Osteocyte (in vitro differentiated cells): Measurements from ENCODE around the gene FHL1. TPM values are rescaled to one million over a fixed set of nuclear protein-coding genes. Genes with fewer than 3 reads are reported as not detected.

Source experiments
- DNase-seq: peaks from one replicate; pipeline ENCODE4 v3.0.0; 2021; ENCODE audit warnings: mixed read lengths; ENCODE audit not compliant: unreplicated experiment; ENCODE audit errors: extremely low spot score
- H3K27ac Mint-ChIP-seq: one replicate; pipeline ENCODE4 v1.8.0; 2021; ENCODE audit warnings: mild to moderate bottlenecking, mixed read lengths; ENCODE audit not compliant: unreplicated experiment
- H3K27me3 Mint-ChIP-seq: one replicate; pipeline ENCODE4 v1.8.0; 2021; ENCODE audit warnings: mixed read lengths; ENCODE audit not compliant: unreplicated experiment
- H3K36me3 Mint-ChIP-seq: one replicate; pipeline ENCODE4 v1.8.0; 2021; ENCODE audit warnings: mixed read lengths; ENCODE audit not compliant: unreplicated experiment
- H3K4me1 Mint-ChIP-seq: one replicate; pipeline ENCODE4 v1.8.0; 2021; ENCODE audit warnings: mixed read lengths; ENCODE audit not compliant: unreplicated experiment
- H3K4me3 Mint-ChIP-seq: one replicate; pipeline ENCODE4 v1.8.0; 2021; ENCODE audit warnings: mild to moderate bottlenecking, moderate library complexity, mixed read lengths; ENCODE audit not compliant: unreplicated experiment
- H3K9me3 Mint-ChIP-seq: one replicate; pipeline ENCODE4 v1.8.0; 2021; ENCODE audit warnings: mixed read lengths; ENCODE audit not compliant: unreplicated experiment
- total RNA-seq: library from RNA; stranded (reverse); gene quantifications from 2 replicates; pipeline ENCODE4 v1.2.1, GENCODE V29; 2021
- TF ChIP-seq, protein P1 (sequence below): fragments of 200-600 bp; sonication (generic); IDR thresholded peaks from 2 replicates; pipeline ENCODE4 v1.5.0; 2021; ENCODE audit warnings: antibody characterized with exemption, mild to moderate bottlenecking, moderate library complexity

Gene FHL1
- total RNA-seq, 1 donor from 2014 or later = 1,725 TPM

DNA sequence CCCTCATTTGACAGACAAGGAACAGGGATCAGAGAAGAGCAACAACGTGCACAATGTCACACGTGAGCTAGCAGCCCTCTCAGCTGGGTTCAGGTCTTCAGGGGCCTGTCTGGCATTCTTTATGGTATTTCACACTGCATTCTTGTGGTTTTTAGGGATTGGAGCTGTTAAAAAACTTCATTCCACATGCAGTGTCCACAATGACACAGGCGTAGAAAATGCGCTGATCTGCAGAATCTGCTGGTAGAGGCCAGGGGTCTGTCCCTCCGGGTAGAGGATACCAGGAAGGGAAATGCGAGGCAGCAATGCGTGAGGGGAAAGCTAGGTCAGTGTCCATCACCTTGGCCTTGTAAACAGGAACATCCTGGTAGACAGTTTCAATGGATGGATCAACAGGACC, 67.2 kb downstream of the FHL1 start:
- peak; percentile 92 for DNase-seq
- peaks cover 62% of the 10 kb centered on the region for H3K4me1 Mint-ChIP-seq
- no peaks in the 10 kb centered on the region for H3K27me3 Mint-ChIP-seq
- H3K9me3 Mint-ChIP-seq = no peaks in the 10 kb centered on the region
- TF ChIP-seq, protein P1, sequence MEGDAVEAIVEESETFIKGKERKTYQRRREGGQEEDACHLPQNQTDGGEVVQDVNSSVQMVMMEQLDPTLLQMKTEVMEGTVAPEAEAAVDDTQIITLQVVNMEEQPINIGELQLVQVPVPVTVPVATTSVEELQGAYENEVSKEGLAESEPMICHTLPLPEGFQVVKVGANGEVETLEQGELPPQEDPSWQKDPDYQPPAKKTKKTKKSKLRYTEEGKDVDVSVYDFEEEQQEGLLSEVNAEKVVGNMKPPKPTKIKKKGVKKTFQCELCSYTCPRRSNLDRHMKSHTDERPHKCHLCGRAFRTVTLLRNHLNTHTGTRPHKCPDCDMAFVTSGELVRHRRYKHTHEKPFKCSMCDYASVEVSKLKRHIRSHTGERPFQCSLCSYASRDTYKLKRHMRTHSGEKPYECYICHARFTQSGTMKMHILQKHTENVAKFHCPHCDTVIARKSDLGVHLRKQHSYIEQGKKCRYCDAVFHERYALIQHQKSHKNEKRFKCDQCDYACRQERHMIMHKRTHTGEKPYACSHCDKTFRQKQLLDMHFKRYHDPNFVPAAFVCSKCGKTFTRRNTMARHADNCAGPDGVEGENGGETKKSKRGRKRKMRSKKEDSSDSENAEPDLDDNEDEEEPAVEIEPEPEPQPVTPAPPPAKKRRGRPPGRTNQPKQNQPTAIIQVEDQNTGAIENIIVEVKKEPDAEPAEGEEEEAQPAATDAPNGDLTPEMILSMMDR = no peak
- H3K36me3 Mint-ChIP-seq = peaks cover 36% of the 10 kb centered on the region
- H3K4me3 Mint-ChIP-seq = no peak overlapping the region
- H3K27ac Mint-ChIP-seq = peak overlapping the region; percentile 94

DNA sequence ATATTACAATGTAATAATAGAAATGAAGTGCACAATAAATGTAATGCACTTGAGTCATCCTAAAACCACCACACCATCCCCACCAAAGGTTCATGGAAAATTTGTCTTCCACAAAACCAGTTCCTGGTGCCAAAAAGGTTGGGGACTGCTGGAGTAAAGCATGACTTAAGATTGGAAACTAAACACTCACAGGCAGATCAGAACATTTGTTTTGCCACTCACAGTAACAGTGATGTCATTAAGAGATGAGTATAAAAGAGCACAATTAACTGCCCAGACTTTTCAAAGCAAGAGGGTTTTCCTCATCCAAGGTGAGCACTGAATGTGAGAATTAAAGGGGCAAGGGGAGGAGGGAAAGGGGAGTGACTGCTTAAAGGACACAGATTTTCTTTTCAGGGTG, 68.2 kb downstream of the FHL1 start:
- peak overlapping the region; percentile 94 for H3K27ac Mint-ChIP-seq
- H3K27me3 Mint-ChIP-seq = no peaks in the 10 kb centered on the region
- TF ChIP-seq, protein P1 = no peak
- H3K4me3 Mint-ChIP-seq = no peak overlapping the region
- H3K36me3 Mint-ChIP-seq = peaks cover 33% of the 10 kb centered on the region
- H3K4me1 Mint-ChIP-seq = peaks cover 52% of the 10 kb centered on the region
- no peaks in the 10 kb centered on the region for H3K9me3 Mint-ChIP-seq
- no peak for DNase-seq

DNA sequence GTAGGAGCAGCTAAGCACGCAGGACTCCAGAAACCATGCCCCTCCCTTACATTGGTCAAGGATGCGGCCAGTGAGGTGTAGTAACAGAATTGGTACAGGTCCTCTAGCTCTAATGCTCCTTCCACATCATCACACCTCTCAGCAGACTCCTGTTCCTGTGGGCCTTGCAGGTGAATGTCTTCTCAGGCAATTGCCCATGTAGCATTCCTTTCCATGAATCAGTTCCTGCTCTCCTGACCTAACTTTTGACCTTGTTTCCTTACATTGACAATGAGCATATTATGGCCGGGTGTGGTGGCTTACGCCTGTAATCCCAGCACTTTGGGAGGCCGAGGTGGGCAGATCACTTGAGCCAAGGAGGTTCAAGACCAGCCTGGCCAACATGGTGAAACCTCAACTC, 72.6 kb downstream of the FHL1 start:
- Mint-ChIP-seq H3K9me3 (no peaks in the 10 kb centered on the region), H3K27me3 (no peaks in the 10 kb centered on the region), H3K27ac (peak overlapping the region; percentile 52), H3K4me3 (no peak overlapping the region), H3K36me3 (peaks cover 52% of the 10 kb centered on the region), H3K4me1 (peaks cover 20% of the 10 kb centered on the region)
- no peak for DNase-seq
- TF ChIP-seq, protein P1 = no peak

DNA sequence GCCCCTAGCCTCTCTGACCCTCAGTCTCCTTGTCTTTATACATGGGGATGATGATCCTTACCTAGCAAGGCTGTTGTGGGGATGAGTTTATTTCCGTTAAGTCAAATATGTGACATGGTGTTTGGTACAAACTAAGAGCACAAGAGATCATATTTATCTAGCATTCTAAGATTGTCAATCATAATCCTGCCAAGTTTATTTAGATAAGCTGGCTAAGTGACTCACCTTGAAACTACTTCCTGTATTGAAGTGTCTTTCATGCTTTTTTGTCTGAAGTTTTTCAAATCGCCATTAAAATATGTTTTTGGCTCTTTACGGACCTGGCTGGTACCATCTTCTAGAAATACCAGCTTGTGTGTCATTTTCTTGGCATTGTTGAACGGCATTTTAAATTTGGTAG, 73.2 kb downstream of the FHL1 start:
- TF ChIP-seq, protein P1 = no peak
- no peaks in the 10 kb centered on the region for H3K27me3 Mint-ChIP-seq
- no peaks in the 10 kb centered on the region for H3K9me3 Mint-ChIP-seq
- peaks cover 14% of the 10 kb centered on the region for H3K4me1 Mint-ChIP-seq
- H3K36me3 Mint-ChIP-seq = peaks cover 53% of the 10 kb centered on the region
- H3K4me3 Mint-ChIP-seq = no peak overlapping the region
- H3K27ac Mint-ChIP-seq = peak overlapping the region; percentile 76
- no peak for DNase-seq

DNA sequence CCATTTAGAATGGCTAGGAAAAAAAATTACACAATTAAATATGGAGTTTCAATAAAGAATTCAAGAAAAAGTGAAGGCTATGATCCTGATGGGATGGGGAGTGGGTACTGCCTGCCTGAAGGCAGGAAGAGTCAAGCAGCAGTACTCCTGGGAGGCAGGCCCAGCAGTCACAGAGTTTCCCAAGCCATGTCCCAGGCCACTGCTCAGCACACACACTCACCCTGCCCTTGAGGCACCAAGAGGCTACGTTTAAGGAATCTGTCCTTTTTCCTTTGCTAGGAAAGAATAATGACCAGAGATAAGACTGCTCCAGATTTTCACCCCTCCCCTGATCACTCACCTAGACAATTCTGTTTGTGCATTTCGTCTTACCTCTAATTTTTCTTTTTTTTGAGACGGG, 73.6 kb downstream of the FHL1 start:
- no peaks in the 10 kb centered on the region for H3K27me3 Mint-ChIP-seq
- H3K36me3 Mint-ChIP-seq = peaks cover 56% of the 10 kb centered on the region
- DNase-seq = no peak
- TF ChIP-seq, protein P1 = no peak
- no peaks in the 10 kb centered on the region for H3K9me3 Mint-ChIP-seq
- peaks cover 11% of the 10 kb centered on the region for H3K4me1 Mint-ChIP-seq
- no peak overlapping the region for H3K4me3 Mint-ChIP-seq
- peak overlapping the region; percentile 76 for H3K27ac Mint-ChIP-seq
